HG03135 (cell line): Measurements from ENCODE around the gene THEM5.
"Not testable (repeated sequence)": the region's sequence is repeated elsewhere in the genome, so short reads cannot be mapped to it uniquely, and the experiment has no call there.

Experiments used
- ATAC-seq: cut with Tn5 transposase; IDR thresholded peaks from one replicate; pipeline ENCODE4 v1.9.1; 2021; ENCODE audit warnings: mild to moderate bottlenecking, moderate library complexity; ENCODE audit not compliant: unreplicated experiment

THEM5 gene

DNA sequence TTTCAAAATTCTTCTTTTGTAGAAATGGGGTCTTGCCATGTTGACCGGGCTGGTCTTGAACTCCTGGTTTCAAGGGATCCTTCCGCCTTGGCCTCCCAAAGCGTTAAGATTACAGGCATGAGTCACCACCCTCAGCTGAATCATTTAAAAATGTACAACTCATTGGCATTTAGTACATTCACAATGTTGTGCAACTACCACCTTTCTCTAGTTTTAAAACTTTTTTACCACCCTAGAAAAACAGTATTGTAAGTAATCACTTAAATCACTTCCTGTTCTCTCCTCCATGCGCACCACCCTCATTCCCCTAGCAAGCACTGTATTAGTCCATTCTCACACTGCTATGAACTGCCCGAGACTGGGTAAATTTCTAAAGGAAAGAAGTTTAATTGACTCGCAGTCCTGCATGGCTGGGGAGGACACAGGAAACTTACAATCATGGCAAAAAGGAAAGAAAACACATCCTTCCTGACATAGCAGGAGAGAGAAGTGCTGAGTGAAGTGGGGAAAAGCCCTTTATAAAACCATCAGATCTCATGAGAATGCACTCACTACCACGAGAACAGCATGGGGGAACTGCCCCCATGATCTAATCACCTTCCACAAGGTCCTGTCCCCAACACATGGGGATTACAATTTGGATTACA, 14.4 kb upstream of the THEM5 start:
- ATAC-seq: no peak

DNA sequence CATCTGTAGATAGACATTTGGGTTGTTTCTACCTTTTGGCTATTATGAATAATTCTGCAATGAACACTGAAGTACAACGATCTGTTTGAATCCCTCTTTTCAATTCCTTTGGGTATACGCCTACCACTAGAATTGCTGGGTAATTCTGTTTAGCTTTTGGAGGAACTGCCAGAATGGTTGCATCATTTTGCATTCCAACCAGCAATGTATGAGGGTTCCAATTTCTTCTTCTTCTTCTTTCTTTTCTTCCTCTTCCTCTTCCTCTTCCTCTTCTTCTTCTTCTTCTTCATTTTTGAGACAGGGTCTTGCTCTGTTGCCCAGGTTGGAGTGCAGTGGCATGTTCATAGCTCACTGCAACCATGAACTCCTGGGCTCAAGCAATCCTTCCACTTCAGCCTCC, 13.8 kb upstream of the THEM5 start:
- no peak for ATAC-seq

DNA sequence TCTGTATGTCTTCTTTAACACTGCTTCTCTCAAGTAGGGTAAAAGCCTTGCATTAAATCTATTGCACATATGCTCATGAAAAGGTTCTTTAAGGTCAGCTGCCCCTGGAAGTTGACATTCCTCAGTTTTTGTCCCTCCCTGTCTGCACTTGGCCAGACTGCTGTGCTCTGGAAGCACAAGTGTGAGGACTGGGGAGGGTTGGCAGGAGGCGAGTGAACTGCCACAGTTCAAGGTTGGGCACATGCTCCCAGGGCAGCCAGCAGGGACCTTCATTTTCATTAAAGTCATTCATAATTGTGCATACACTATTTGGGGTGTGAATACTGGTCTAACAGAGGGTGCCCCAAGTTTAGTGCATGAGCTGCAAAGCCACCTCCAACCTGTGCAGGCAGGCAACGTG, 10.9 kb upstream of the THEM5 start:
- no peak for ATAC-seq

DNA sequence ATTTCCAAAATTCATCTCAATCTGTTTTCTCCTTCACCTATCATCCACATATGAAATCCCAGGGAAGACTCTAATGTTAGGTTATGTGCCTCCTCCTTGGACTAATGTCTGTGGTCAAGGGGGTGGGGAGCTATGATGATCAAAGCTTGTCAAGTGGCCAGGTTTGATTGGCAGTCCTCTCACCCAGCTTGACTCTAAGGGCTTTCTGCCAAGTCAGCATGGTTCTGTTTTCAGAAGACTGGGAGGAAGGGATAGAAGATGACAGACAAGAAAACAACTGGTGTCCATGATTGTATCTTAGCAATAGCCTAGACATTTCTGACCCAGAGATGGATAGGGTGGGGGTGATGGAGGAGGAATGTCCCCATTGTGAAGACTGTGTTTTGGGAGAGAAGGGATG, 9.1 kb upstream of the THEM5 start:
- ATAC-seq: no peak

DNA sequence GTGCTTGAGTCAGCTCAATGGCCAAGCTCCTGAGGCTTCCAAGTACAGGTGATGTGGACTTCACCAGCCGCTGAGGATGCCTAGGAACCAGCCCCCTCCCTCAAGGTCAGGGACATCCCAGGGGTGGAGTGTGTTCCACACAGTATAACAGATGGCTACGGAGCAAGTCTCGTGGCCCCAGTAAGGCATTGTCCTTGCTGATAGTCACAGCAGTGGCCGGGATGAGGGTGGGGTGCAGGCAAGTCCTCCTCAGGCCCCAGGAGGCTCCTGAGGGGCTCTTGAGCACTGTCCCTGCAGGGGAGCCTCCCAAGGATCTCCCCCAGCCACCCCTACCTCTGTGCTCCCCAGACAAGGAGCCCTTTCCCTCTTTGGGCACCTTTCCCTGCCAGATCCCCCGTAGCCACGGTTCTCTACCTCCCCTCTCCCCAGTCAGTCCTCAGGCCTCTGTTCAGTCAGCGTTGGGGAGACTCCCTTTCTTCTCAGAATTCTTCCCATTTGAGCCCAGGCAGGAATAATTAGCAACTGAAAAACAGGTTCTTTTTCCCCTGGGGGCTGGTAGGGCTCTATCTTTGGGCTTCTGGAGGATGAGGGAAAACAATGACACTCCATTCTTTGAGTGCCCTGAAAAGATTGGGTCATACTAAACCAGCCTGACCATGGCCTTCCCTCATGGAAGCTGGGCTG, 7.1 kb upstream of the THEM5 start:
- ATAC-seq: no peak

DNA sequence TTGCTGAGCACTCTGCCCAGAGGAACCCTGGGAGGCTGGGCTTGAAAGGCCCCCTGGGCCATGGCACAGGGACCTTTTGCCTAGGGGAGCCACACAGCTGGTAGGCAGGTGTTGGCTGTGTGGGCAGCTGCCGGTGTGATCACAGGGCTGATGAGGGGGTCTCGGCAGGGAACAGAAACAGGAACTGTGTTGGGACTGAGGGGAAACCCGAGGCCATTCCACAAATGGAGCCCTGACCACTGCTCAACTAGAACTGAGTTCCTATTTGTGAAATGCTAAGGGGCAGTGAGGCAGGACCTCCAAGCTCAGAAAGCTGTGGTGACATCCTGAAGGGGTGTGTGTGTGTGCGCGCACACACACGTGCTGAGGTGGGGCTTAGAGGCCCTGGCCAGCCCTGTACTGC, 6.4 kb upstream of the THEM5 start:
- no peak for ATAC-seq

DNA sequence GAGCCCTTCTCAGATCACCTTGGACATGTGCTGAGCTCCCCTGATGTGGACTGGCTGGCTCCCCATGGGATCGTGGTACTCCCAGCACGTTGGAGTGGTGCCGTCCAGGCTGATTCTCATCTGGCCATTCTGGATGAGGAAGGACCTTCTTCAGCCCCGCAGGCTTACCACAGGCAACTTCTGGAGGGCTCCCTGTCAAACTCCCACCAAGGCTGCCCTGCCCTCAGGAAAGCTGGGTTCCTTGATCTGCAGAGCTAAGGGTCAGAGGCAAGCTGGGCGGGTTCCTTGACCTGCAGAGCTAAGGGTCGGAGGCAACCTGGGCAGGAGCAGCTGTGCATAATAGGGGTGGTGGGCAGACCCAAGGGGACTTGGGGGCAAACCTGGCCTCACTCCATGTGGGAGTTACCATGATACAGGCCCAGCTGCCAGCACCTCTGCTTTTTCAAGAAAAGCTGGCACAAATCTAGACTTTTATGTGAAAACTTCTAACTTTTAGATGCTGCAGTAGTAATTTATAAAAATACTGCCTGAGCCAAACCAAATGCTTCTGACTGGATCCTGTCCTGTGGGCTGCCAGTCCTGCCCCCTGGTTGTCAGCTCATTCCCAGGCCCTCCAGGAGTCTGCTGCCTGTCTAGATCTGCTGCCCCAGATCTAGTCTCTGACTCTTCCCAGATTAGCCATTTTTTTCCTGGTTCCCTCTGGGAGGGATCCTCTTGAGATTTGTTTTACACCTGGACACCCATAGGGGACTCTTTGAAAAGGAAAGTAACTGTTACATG, 5.6 kb upstream of the THEM5 start:
- no peak for ATAC-seq

DNA sequence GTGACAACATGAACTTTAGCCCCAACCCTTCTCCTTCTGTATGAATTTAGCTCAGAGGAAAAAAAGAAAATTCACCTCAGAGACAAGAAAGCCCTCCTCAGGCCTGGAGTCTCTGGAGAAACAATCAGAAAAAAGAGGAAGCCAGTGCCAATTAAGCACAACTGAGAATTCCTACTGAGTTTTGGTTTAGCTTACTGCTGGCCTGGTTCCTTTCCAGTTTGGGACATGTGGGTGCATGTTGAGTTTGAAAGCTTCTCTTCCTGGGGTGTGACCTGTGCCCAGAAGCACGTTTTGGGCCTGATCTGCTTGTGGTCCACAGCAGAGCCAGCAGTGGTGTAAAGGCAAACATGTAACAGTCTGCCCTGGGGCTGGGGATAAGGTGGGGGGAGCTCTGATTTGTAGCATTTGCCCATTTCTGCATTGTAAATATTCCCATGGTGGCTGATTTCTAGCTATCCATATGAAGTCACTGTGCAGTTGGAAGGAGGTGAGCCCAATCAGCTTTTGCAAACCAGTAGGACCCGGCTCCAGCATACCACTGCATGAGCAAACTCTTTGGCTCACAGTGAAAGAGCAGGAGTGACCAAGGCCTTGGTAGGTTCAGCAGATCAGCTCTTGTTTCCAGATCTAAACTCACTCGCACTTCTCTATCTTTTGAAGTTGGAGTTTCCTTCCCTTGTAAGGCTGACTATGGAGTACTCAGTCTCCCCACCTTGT, 4.7 kb upstream of the THEM5 start:
- ATAC-seq: no peak

DNA sequence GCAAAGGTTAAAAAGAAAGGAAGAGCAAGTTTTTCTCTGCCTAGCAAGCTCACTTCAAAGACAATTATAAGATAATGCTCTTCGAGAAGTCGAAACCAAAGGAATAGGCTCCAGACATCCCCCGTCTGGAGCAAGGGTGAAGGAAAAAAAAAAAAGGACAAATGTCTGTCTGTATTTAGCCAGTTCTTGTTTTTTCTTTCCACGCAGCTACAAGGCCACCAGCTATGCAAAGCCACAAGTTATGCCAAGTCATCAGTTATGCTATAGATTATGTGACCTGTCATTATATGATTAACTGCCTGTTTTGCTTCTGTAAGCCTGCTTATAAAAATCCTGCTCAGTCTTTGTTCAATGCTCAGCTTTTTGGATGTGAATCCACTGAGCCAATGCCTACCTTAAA, 2.4 kb upstream of the THEM5 start:
- ATAC-seq: no peak

DNA sequence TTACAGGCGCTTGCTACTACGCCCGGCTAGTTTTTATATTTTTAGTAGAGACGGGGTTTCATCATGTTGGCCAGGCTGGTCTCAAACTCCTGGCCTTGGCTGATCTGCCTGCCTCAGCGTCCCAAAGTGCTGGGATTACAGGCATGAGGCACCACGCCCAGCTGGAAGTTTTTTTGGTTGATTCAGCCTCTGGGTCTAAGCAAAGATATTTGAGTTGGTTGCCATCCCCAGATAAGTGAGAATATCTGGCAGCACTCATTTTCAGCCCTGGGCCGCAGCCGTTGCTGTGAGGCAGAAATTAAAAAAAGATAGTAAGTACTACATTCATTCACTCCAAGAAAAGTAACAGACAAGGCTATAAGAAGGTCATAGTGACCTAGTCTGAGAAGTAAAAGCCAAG, 2.0 kb upstream of the THEM5 start:
- not testable (repeated sequence) for ATAC-seq

DNA sequence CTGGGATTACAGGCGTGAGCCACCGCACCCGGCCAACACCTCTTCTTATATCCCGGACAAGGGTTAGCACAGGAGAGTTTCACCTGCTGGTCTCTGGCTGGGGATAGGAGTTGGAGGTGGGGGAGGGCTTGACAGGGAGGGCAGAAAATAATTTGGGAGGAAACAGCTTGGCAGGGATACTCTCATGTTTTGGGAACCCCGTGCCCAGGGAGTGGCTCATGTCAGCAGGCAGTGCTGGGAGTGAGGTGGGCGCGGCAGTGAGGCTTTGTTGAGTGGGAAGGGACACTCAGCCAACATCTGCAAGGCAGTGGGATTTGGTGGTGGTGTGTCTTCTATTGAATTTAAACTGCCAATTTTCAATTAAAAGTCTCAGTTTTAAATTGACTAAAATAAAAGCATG, 1.1 kb upstream of the THEM5 start:
- no peak for ATAC-seq

DNA sequence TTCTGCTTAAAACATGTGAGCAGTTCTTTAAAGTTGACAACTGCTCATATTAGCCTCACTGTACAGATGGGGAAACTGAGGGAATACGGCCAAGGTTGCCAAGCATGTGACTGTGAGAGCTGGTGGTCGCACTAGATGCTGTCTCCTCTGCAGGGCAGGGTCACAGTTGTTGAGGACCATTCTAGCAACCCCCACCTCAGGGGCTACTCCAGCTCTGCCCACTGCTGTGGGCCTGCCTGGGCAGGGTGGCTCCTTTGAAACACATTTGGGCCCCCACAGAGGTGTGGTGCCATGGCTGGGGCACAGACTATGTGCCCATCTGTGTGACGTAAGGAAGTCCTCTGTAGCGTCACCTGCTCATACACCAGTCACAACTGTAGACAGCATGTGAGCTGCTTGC, 779 bp downstream of the THEM5 start:
- no peak for ATAC-seq

DNA sequence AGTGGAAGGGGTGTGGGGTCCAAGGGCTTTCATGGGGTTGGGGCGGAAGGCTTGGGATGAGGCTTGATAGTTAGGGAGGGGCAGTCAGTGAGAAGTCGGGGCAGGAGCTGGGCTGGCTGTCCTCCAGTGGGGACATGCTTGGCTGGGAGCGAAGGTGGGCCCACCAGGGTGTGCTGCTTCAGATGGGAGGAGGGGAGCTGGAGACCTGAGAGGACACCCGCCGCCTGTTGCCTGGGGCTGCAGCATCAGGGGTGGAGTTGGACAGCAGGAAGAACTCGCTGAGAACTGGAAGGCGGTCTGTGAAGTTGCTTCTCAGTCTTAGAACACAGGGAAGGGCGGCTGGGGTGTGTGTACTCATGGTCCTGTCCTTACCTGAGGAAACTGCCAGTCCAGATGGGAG, 1.6 kb downstream of the THEM5 start:
- ATAC-seq: no peak

DNA sequence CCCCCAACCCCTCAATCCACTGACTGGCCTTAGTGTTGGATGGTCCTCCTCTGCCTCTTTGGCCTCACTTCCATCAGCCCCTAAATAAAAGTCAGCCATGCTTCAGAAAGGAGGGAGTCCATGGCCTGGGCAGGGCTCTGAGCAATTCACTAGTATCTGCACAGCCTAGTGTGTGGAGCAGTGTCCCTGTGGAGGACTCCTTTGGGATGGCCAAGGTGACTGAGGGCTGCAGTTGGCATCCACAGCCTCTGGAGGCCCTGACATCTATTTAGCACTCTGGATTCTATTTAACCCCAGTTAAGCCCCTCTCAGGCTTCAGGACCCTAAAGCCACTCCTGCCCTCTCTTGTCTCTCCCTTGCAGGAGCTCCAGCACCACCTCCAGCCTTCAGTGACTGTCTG, 3.6 kb downstream of the THEM5 start:
- no peak for ATAC-seq

DNA sequence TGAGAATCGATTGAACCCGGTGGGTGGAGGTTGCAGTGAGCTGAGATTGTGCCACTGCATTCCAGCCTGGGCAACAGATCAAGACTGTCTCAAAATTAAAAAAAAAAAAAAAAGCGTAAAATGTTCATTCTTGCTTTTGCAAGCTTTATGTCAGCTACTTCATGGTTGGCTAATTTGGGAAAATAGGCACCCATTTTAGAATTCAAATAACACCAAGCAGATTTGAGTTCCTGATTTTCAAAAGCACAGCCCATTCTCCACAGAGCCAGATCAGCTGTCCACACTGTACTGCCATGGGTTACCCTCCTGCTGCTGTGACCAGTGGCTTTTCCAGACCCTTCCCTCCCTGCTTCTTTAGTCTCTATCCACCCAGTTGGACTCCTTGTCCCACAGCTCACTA, 4.4 kb downstream of the THEM5 start:
- no peak for ATAC-seq

DNA sequence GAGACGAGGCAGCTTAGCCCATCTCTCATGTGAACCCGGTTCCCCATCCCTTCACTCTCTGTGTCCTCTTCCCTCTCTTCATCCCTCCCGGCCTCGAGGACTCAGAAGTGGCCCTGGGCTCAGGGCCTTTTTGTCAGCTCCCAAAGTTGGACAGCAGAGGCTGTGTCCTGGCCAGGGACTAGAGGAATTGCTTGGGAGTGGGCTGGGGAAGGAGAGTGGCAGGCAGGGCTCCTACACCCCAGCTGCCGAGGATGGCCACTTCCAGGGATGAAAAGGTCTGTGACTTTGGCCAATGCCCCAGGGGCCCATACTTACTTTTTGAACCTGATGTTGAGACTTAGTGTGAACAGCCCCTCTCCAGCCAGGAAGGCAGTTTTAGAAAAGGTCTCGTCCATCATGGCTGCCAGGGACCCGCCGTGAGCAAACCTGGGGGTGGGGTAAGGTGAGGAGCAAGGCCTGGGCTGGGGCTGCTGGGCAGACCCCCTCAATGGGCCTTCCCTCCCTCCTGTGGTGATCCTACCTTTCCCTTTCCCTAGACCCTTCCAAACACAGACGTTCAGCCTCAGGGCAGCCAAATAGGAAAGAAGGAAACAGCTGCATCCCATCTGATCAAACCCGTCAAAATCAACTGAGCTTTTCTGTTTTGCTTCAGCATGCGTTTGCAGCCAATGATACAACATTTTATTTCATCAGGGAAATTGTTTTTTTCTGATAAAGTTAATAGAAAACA, 5.5 kb downstream of the THEM5 start:
- no peak for ATAC-seq

DNA sequence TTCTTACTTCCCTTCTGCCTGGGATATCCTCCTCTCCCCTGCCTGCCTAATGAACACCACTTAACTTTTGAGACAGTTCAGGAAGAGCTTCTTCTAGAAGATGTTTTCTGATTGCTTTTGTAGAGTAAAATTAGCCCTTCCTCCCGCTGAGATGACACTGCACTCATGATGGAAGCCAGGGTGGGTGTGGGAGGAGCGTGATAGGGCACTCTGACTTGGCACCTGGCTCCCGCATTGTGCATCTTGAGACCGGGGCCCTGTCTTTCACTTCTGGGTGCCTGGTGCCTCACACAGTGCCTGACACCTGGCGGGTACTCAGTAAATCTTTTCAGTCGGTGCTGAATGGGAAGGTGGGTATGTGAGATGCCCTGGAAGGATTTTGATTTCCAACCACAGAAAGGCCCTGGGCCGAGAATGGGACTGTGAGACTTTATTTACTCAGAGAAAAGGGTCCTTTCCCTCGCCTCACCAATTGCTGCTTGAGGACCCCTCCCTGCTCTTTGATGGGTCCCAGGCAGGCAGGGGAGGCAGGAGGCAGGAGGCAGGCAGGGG, 6.8 kb downstream of the THEM5 start:
- no peak for ATAC-seq

DNA sequence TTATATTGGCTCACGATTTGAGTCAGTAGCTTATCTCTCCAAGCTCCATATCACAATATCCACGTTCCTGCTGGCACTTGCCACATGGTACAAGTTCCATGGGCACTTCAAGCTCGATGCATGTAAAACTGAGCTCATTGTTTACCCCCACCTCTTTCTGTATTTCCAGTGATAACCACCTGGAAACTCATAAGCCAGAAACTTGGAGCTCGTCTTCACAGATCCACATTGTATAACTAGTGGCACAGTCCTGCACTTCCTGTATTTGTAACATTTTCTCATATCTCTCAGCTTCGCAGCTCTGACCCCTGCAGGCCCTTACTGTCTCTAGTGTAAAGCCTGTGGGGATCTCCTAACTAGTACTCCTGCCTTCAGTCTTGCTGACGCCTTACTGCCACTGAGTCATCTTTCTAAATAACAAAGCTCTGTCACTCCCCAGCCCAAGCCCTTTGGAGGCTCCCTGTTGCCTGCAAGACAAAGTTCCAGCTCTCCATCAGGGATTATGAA, 7.4 kb downstream of the THEM5 start:
- no peak for ATAC-seq

DNA sequence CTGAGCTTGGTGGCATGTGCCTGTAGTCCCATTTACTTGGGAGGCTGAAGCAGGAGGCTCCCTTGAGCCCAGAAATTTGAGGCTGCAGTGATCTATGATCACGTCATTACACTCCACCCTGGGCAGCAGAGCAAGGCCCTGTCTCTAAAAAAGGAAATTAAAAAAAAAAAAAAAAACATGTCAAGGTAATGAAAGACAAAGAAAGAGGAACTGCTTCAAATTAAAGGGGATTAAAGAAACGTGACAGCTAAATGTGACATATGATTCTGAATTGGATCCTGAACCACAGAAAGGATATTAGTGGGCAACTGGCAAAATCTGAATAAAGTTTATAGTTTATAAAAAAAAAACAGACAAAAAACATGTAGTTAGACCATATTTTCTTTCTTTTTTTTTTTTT, 10.1 kb downstream of the THEM5 start:
- no peak for ATAC-seq

DNA sequence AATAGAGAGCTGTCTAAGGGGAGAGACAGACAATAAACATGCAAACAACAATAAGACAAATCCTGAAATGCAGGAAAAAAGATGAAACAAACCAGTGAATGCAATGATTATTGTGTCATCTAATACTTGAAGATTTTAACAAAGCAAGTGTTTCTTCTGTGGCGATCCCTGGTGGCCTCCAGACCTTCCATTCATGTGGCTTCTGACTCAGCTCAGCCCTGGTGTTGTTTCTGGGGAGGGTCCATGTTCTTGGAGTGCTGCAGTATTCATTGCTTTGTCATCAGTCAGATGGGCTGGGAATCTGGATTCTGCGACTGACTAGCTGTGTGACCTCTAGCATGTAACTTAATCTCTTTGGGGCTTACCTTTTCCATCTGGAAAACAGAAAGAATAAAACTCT, 12.4 kb downstream of the THEM5 start:
- ATAC-seq: no peak
